GM21786 (cell line): ENCODE data around the gene CCDC88C.

Experiments used
- ATAC-seq: cut with Tn5 transposase; IDR thresholded peaks from one replicate; pipeline ENCODE4 v1.9.1; 2021; ENCODE audit not compliant: unreplicated experiment

CCDC88C gene

GRCh38 chr14:91293281-91293680 is 124.3 kb downstream of the CCDC88C start:
- no peak for ATAC-seq

- no peak for ATAC-seq
These were observed 125.1 kb downstream of the CCDC88C start for GRCh38 chr14:91292491-91292890.

DNA sequence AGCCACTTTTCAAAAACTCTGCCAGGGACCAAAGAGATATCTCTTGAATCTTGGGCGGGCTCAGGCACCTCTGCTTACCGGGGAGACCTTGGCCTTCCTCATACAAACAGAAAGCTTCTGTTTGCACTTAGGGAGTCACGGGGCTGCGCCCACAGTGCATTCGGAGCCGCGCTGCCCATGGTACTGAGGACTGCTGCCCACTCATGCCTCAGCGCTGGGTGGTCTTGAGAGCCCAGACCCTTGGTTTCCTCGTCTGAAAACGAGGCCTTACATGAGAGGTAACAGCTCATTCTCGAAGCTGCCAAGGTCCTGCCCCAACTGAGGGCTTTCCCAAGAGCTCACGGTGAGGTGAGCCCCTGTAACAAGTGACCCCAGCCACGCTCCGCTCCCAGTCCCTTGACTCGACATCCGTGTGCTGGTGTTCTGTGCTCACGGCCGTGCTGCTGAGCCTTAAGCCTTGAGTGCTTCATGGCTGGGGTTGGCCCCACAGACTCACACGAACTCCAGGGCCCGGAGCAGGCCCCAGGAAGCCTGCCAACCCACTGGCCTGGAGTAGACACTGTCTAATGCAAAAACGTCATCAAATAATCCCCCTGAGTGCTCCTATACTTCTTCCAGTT is 125.7 kb downstream of the CCDC88C start:
- ATAC-seq: no peak

- no peak for ATAC-seq
These were observed 126.6 kb downstream of the CCDC88C start for GRCh38 chr14:91290986-91291385.

GRCh38 chr14:91289464-91289863 is 128.2 kb downstream of the CCDC88C start:
- no peak for ATAC-seq

DNA sequence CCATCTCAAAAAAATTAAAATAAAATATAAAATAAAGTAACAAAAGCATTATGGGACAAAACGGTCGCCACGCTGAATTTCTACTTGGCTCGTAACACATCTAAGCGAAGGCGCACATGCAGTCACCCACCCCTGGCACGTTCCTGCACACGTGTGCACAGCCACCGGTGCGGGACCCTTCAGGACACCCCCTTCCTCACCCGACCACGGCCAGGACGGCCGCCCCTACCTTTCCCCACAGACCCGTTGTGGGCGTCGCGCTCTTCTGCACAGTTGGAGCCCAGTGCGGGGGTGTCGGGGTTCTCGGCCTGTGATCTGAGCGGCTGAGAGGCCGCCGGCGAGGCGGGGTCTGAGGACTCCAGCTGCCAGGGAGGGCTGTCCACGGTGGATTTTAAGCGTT is 128.7 kb downstream of the CCDC88C start:
- no peak for ATAC-seq

DNA sequence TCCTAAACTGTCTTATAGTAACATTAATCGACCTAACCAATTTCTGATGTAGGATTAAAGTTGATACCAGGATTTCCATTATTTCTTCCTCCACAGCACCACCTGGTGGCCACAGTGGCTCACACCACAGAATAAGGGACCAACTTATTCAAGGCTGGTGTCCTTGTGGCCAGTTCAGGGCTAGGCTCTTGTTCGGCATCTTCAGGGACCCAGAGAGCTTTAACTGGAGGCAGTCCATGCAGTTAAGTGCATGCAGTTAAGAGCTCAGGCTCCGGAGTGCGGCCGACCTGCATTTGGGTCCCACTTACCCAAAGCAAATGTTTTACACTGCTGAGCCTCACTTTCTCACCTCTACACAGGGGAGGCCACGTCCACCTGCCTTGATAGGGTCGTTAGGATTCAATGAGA is 131.1 kb downstream of the CCDC88C start:
- no peak for ATAC-seq

DNA sequence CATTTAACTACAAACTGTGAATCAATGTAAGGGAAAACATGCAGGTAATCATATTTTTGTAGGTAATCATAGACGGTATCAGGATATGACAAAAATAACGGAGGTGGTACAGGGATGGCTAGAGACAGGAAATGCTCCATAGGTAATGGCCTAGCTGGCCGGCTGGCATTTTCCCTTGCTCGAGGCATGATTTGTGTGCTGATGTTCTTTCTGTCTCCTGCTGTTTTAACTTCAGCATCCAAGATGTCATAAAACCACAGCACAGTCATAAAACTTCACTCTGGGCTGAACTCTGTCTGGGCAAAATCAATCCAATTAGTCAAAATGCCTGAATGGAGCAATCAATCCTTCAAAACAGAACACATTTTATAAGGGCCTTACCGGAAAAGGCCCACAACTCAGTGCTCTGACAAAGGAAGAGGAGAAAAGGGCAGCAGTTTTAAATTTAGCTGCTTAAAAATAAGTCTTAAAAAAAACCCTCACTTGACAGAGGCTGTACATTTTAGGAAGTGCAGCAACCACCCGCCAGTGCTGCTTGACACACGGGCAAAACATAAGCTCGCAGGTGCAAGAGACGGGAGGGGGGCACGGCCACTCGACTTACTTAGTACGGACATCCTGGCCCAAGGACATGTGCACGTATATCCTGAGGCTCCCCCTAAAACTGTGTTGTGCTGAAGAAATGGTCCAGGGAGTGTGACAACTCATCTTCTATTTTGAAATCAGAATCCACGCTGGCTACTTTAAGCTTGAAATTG is 132.7 kb downstream of the CCDC88C start:
- no peak for ATAC-seq

DNA sequence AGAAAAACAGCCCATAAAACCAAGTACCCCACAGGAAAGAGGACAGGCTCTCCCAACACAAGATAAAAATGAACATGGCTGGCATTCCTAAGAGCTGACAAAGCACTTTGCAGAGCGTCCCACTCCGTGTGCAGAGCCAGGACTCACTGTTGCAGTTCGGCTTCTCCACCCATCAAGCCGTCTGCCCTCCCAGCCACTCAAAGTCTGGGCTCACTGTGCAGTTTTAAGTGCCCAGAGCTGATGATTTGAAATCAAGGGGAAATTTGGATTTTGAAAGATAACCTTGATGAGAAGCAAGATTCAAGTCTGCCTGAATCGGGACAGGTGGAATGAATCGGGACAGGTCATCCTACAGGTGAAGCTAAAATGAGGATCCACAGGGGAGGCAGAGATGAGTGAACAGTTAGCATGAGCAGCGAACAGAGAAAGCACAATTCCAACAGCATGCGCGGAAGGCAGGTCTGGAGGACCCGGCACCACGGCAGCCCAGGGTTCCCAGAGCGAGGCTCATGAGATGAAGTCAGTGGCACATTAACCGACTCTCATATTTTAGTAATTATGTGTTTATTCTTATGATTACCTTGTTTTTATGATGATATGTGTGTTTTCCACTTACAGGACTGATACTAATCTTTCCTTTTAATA is 133.4 kb downstream of the CCDC88C start:
- ATAC-seq: no peak

- ATAC-seq: no peak
These were observed 134.0 kb downstream of the CCDC88C start for GRCh38 chr14:91283666-91284065.

GRCh38 chr14:91282954-91283645 is 134.5 kb downstream of the CCDC88C start:
- no peak for ATAC-seq

DNA sequence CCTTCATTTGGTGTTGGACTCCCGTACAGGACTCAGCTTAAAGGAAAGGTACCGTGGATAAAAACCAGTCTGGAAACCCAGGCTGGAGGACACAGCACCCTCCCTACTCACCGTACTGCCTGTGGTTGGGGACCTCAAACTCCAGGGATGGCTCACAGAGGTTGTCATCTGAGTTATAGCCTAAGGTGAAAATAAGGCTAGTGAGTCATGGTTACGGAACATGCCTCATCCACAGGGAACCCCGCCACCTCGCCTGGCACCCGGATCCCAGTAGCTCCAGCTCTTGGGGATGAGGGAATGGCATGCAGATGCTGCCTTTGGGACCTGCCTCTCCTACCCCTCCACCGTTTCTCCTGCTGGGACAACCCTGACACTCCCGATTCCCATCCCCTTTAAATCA is 136.3 kb downstream of the CCDC88C start:
- ATAC-seq: no peak

DNA sequence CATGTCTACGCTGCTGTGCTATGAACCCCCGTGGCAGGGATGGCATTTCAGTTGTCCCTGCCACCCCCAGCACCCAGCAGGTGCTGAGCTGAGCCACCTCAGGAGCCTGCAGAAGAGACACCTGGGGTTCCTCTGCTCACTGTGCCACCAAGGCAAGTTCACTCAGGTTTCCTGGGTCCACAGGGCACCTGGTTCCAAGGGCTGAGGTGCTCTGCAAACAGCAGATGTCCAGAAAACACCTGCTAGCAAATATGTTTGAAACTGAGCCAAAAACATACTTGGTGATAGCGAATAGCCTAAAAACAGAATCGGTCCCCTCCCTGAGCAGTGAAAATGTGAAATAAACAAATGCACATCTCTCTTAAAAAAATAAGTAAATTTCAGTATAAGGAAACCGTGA is 137.5 kb downstream of the CCDC88C start:
- no peak for ATAC-seq

- no peak for ATAC-seq
These were observed 138.3 kb downstream of the CCDC88C start for GRCh38 chr14:91279354-91279753.

DNA sequence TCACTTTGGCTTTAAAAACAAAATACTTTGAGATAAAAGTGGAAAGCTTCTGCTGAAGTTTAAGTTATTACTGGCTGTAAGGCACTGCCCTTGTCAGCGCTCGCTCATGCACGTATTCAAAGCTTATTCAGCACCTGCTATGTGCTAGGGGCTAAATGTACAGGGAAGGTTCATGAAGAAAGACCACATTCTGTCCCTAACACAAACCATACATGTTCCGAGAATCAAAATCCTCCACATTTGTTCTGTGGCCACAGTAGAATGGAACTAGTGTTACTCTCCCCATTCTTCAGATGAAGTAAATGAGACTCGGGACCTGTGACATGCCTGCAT is 139.3 kb downstream of the CCDC88C start:
- no peak for ATAC-seq

GRCh38 chr14:91277546-91278382 is 139.9 kb downstream of the CCDC88C start:
- no peak for ATAC-seq

- no peak for ATAC-seq
These were observed 142.8 kb downstream of the CCDC88C start for GRCh38 chr14:91274796-91275195.

- ATAC-seq: no peak
These were observed 143.7 kb downstream of the CCDC88C start for GRCh38 chr14:91273885-91274273.

DNA sequence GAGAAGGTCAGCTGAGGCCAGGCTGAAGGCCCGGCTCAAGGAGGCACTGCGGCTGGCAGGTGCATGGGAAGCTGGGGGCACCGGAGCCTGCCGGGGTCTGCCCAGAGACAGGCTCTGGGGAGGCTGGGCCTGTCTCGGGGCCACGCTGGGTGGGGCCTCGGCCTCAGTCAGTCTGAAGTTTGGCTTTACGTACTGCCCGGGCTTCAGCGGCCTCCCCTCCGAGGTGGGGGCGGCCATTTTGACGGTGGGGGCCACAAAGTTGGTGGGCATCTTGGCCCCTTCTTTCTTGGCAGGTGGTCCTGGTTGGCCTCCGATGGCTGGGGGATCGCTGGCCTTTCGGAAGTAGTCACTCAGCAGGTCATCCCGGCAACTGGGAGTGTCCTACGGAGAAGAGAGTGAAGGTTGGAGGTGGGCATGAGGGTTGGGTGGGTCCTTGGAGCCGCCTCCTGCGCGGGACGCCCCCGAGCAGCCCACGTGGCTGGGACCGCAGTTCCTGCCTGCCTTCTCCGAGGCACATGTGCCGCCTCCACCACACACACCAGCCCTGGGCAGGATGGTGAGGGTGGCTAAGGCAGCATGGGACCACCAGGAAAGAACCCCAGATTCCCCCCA is 144.2 kb downstream of the CCDC88C start:
- no peak for ATAC-seq
